Lower lobe of right lung (tissue), 2 donors: ENCODE measurements around the gene RNF149. TPM values are rescaled to one million over a fixed set of nuclear protein-coding genes. Genes with fewer than 3 reads are reported as not detected.

Source experiments
- ATAC-seq, 2 donors: fragments of 200-7000 bp; cut with Tn5 transposase; one replicate each; pipeline ENCODE4 v1.9.1; 2020 to 2022; ENCODE audit warnings: mild to moderate bottlenecking in 2 of 2, moderate library complexity in 2 of 2
- DNase-seq: peaks from one replicate; pipeline ENCODE4 v3.0.0-alpha.2; 2020
- H3K27ac ChIP-seq: fragments of 200-600 bp; one replicate; pipeline ENCODE4 v1.8.0; 2022
- H3K27me3 ChIP-seq: fragments of 200-600 bp; one replicate; pipeline ENCODE4 v1.8.0; 2022; ENCODE audit warnings: low read depth
- H3K36me3 ChIP-seq: fragments of 200-600 bp; one replicate; pipeline ENCODE4 v1.8.0; 2022; ENCODE audit warnings: mild to moderate bottlenecking
- H3K4me1 ChIP-seq: fragments of 200-600 bp; one replicate; pipeline ENCODE4 v1.8.0; 2022
- H3K4me3 ChIP-seq: fragments of 200-600 bp; one replicate; pipeline ENCODE4 v1.8.0; 2022; ENCODE audit warnings: mild to moderate bottlenecking
- H3K9me3 ChIP-seq: fragments of 200-600 bp; one replicate; pipeline ENCODE4 v1.8.0; 2022
- intact Hi-C: fragments of 100-400 bp; cut with DNase I; formaldehyde crosslinking; loops from one replicate; pipeline ENCODE4 v1.11.0; 2022
- total RNA-seq: library from RNA; stranded (reverse); fragmentation: NEBNext Ultra II Directional; extraction: Animal tissue kit (Norgen Biotek cat#: 25700); gene quantifications from one replicate; pipeline ENCODE4 v1.2.1, GENCODE V29; 2021
- TF ChIP-seq, protein P1 (sequence below): fragments of 200-600 bp; IDR thresholded peaks from one replicate; pipeline ENCODE4 v1.8.0; 2022; ENCODE audit warnings: antibody characterized with exemption, mild to moderate bottlenecking
- donor health status: DM: no; HTN: yes; CAD: no; lungs with severe emphysema.

Gene RNF149
- total RNA-seq, 1 donor from 2014 or later, result 158 TPM

DNA sequence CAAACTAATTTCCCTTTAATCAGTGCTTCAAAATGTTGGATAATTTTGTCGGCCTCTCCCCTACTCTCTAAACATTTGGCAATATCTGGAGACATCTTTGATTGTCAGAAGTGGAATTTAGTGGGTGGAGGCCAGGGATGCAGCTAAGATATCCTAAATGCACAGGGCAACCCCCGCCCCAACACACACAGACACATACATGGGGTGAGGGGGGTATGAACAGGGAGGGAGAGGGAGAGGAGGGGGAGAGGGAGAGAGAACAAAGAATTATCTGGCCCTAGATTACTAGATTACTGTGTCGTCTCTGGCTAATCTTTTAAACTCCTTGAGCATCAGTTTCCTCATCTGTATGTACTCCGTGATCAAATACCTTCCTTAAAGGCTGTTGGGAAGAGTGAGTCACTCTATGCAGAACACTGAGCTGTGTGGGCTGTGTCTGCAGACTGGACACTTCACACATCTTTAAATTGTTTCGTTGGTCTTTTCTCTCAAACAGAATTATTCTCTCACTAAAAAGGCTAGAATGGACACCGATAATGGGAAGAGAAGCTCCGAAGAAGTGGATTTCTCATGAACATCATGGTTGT is 2.9 kb downstream of the RNF149 start:
- intact Hi-C loops, result no loop called here
- peak in 1 of 2 donors; percentile 26 for ATAC-seq
- TF ChIP-seq, protein P1, sequence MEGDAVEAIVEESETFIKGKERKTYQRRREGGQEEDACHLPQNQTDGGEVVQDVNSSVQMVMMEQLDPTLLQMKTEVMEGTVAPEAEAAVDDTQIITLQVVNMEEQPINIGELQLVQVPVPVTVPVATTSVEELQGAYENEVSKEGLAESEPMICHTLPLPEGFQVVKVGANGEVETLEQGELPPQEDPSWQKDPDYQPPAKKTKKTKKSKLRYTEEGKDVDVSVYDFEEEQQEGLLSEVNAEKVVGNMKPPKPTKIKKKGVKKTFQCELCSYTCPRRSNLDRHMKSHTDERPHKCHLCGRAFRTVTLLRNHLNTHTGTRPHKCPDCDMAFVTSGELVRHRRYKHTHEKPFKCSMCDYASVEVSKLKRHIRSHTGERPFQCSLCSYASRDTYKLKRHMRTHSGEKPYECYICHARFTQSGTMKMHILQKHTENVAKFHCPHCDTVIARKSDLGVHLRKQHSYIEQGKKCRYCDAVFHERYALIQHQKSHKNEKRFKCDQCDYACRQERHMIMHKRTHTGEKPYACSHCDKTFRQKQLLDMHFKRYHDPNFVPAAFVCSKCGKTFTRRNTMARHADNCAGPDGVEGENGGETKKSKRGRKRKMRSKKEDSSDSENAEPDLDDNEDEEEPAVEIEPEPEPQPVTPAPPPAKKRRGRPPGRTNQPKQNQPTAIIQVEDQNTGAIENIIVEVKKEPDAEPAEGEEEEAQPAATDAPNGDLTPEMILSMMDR, result no peak
- peak overlapping the region; percentile 93 for H3K4me3 ChIP-seq
- H3K9me3 ChIP-seq, result no peaks in the 10 kb centered on the region
- DNase-seq, result no peak
- H3K27me3 ChIP-seq, result no peaks in the 10 kb centered on the region
- peak overlapping the region; percentile 95 for H3K27ac ChIP-seq
- H3K36me3 ChIP-seq, result peaks cover 8% of the 10 kb centered on the region
- H3K4me1 ChIP-seq, result peaks cover 67% of the 10 kb centered on the region

DNA sequence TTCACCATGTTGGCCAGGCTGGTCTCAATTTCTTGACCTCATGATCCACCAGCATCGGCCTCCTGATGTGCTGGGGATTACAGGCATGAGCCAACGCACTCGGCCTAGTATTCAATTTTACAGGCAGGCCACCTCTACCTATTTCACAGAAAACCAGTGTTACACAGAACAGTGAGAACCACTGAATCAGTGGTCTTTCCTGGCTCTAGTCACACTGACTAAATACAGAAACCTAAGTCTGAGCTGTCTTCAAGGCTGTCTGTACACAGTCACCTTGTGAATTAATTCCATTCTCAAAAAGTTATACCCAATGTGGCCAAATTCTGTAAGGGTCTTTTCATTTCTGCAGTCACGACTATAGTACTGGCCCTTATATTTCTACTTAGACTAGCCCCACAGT is 3.5 kb downstream of the RNF149 start:
- DNase-seq (no peak), ATAC-seq (no peak)
- peaks cover 70% of the 10 kb centered on the region for H3K4me1 ChIP-seq
- no peaks in the 10 kb centered on the region for H3K9me3 ChIP-seq
- peak overlapping the region; percentile 93 for H3K4me3 ChIP-seq
- TF ChIP-seq, protein P1, result no peak
- intact Hi-C loops, result no loop called here
- no peaks in the 10 kb centered on the region for H3K27me3 ChIP-seq
- peaks cover 8% of the 10 kb centered on the region for H3K36me3 ChIP-seq
- H3K27ac ChIP-seq, result no peak overlapping the region

DNA sequence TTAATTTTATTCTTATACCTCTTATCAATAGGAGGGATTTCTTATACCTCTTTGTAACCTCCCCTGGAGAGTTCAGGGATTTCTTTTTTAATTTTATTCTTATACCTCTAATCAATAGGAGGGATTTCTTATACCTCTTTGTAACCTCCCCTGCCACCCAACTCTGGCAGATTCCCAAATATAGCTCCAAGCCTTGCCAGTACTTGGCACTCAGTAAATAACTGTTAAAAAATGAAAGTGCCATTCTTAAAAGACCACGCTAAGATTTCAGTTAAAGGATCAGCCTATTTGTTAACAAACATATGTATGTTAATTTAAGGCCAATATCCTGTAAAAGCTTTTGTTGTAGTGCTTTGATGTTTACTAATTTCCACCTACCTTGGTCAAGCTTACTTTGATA is 4.8 kb downstream of the RNF149 start:
- Histone ChIP-seq H3K4me1 (peaks cover 74% of the 10 kb centered on the region), H3K27ac (no peak overlapping the region), H3K27me3 (no peaks in the 10 kb centered on the region), H3K9me3 (no peaks in the 10 kb centered on the region), H3K36me3 (peaks cover 17% of the 10 kb centered on the region), H3K4me3 (peak overlapping the region; percentile 93)
- DNase-seq (no peak), ATAC-seq (no peak)
- TF ChIP-seq, protein P1, result no peak
- intact Hi-C loops, result no loop called here

DNA sequence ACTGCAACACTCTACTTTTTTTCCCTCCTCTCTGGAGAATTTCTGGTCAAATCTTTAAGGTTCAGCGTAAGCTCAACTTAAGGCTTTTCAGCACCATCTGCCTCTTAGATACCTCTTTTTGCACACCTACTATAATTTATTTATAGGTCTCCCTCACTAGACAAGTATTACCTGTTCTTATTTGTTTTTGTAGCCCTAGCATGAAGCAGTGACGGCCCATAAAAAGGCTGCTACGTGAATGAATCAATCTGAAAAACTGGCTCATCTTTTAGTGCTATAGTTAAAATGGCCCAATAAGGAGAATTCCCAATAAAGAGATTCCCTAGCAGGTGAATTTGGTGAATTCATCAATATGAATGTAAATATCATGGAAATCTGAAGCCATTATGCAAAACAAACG is 6.5 kb downstream of the RNF149 start:
- no peaks in the 10 kb centered on the region for H3K27me3 ChIP-seq
- peaks cover 17% of the 10 kb centered on the region for H3K36me3 ChIP-seq
- intact Hi-C loops, result no loop called here
- H3K4me3 ChIP-seq, result no peak overlapping the region
- ATAC-seq (no peak), DNase-seq (no peak)
- no peaks in the 10 kb centered on the region for H3K9me3 ChIP-seq
- peaks cover 77% of the 10 kb centered on the region for H3K4me1 ChIP-seq
- TF ChIP-seq, protein P1, result no peak
- H3K27ac ChIP-seq, result no peak overlapping the region

DNA sequence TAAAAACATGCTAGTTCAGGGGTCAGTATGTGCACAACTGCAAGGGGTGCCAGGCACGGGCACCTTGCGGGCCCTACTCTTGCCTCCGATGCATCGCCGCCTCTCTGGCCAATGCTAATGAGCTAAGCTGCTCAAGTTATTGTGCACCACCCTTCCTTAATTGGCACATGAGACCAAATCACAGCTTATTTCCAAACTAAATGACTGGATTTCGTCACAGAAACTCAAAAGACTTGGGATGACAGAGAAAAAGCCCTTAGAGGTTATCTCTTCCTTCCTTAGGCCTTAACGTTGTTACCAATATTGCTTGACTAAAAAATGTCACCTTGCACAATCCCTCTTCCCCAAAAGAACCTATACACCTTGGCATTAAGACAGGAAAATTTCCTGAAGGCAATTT is 7.7 kb downstream of the RNF149 start:
- Histone ChIP-seq H3K9me3 (no peaks in the 10 kb centered on the region), H3K27ac (no peak overlapping the region), H3K27me3 (no peaks in the 10 kb centered on the region), H3K36me3 (peaks cover 17% of the 10 kb centered on the region), H3K4me1 (peaks cover 79% of the 10 kb centered on the region), H3K4me3 (peak overlapping the region; percentile 4)
- TF ChIP-seq, protein P1, result no peak
- ATAC-seq, result peak in 1 of 2 donors; percentile 38
- no peak for DNase-seq
- intact Hi-C loops, result no loop called here
